SK-N-MC (cell line): Measurements from ENCODE around the gene CBX4.

Experiments
- EZH2 ChIP-seq: fragments of 200-600 bp; sonication (generic); IDR thresholded peaks from one replicate; pipeline ENCODE4 v1.6.1; 2017; ENCODE audit warnings: antibody characterized with exemption
- FOXP2 ChIP-seq: optimal IDR thresholded peaks from 2 replicates; pipeline ENCODE3; 2011; ENCODE audit warnings: mild to moderate bottlenecking, moderate library complexity; ENCODE audit not compliant: insufficient read depth; ENCODE audit errors: extremely low read length, control extremely low read depth
- POLR2AphosphoS5 ChIP-seq: IDR thresholded peaks from 2 replicates; pipeline ENCODE4 v1.6.1; 2012; ENCODE audit warnings: mild to moderate bottlenecking, low read depth, low read length, borderline replicate concordance

- TF ChIP-seq EZH2 (no peak), POLR2AphosphoS5 (peak; percentile 82), FOXP2 (peak; percentile 88)
Observed at GRCh38 chr17:79796763-79797491, 42.3 kb downstream of the CBX4 start, which contains the start of gene CBX8.
